Natural killer cell treated with Interleukin-12 subunit alpha and Interleukin-12 subunit beta and Interleukin-15 and Interleukin-18, amount 100 ng/mL, for 72 hours (primary cell): Measurements from ENCODE around the gene BAIAP3. TPM values are rescaled to one million over a fixed set of nuclear protein-coding genes. Genes with fewer than 3 reads are reported as not detected.
"Not testable (repeated sequence)": the region's sequence is repeated elsewhere in the genome, so short reads cannot be mapped to it uniquely, and the experiment has no call there.

Experiments
- ATAC-seq, 2 donors: fragments of 150-1000 bp; cut with Tn5 transposase in 1 of 2; sonication (Bioruptor Pico), chemical (Tn5 transposase) in 1 of 2; 2 replicates each; pipeline ENCODE4 v1.10.0; 2021
- DNase-seq: peaks from one replicate; pipeline ENCODE4 v3.0.0; 2022; ENCODE audit warnings: low spot score
- H3K27ac Mint-ChIP-seq, 2 donors: 1 replicate in 1 of 2; 2 replicates in 1 of 2; pipeline ENCODE4 v1.8.0; 2022; ENCODE audit warnings: mixed read lengths in 2 of 2, mild to moderate bottlenecking in 1 of 2, moderate library complexity in 1 of 2
- H3K27me3 Mint-ChIP-seq, 2 donors: 1 replicate in 1 of 2; 2 replicates in 1 of 2; pipeline ENCODE4 v1.8.0; 2022; ENCODE audit warnings: mixed read lengths in 2 of 2
- H3K36me3 Mint-ChIP-seq: one replicate; pipeline ENCODE4 v1.8.0; 2022; ENCODE audit warnings: mixed read lengths
- H3K4me1 Mint-ChIP-seq, 2 donors: 1 replicate in 1 of 2; 2 replicates in 1 of 2; pipeline ENCODE4 v1.8.0; 2022; ENCODE audit warnings: low read depth in 2 of 2, mixed read lengths in 2 of 2, mild to moderate bottlenecking in 1 of 2
- H3K4me3 Mint-ChIP-seq: one replicate; pipeline ENCODE4 v1.8.0; 2022; ENCODE audit warnings: mixed read lengths
- H3K9me3 Mint-ChIP-seq: 2 replicates; pipeline ENCODE4 v1.8.0; 2022; ENCODE audit warnings: mixed read lengths
- total RNA-seq, 2 donors: library from RNA; stranded (reverse); gene quantifications; one replicate each; pipeline ENCODE4 v1.2.3, GENCODE V29; 2022

Gene BAIAP3
- total RNA-seq, 2 donors from 2014 or later, result 0.17 to 0.31 TPM

- ATAC-seq, result not testable (repeated sequence)
- peaks cover 15 to 18% of the 10 kb centered on the region in 2 donors for H3K27me3 Mint-ChIP-seq
Measured at GRCh38 chr16:1292808-1293207, 40.6 kb upstream of the BAIAP3 start.

GRCh38 chr16:1293921-1294656 lies 39.4 kb upstream of the BAIAP3 start:
- no peak overlapping the region for H3K4me3 Mint-ChIP-seq
- peaks cover 14 to 18% of the 10 kb centered on the region in 2 donors for H3K27me3 Mint-ChIP-seq
- ATAC-seq (no peak), DNase-seq (no peak)
- no peak overlapping the region for H3K27ac Mint-ChIP-seq
- H3K9me3 Mint-ChIP-seq, result no peaks in the 10 kb centered on the region
- no peaks in the 10 kb centered on the region for H3K36me3 Mint-ChIP-seq
- H3K4me1 Mint-ChIP-seq, result peaks cover 0 to 5% of the 10 kb centered on the region in 2 donors

More at GRCh38 chr16:1292808-1293207, 40.6 kb upstream of the BAIAP3 start:
- H3K27ac Mint-ChIP-seq, H3K36me3 Mint-ChIP-seq, H3K4me1 Mint-ChIP-seq, H3K9me3 Mint-ChIP-seq, H3K4me3 Mint-ChIP-seq, DNase-seq: not testable (repeated sequence)

GRCh38 chr16:1295465-1295864 lies 38.0 kb upstream of the BAIAP3 start:
- Mint-ChIP-seq H3K4me3 (no peak overlapping the region), H3K27me3 (peaks cover 12 to 18% of the 10 kb centered on the region in 2 donors), H3K27ac (no peak overlapping the region), H3K36me3 (no peaks in the 10 kb centered on the region), H3K4me1 (peaks cover 0 to 5% of the 10 kb centered on the region in 2 donors), H3K9me3 (no peaks in the 10 kb centered on the region)
- ATAC-seq (no peak), DNase-seq (no peak)

GRCh38 chr16:1296688-1297017 lies 36.8 kb upstream of the BAIAP3 start:
- peaks cover 12 to 18% of the 10 kb centered on the region in 2 donors for H3K27me3 Mint-ChIP-seq
- not testable (repeated sequence) for ATAC-seq, H3K36me3 Mint-ChIP-seq, H3K27ac Mint-ChIP-seq, H3K9me3 Mint-ChIP-seq, H3K4me1 Mint-ChIP-seq, DNase-seq, H3K4me3 Mint-ChIP-seq

- no peaks in the 10 kb centered on the region for H3K9me3 Mint-ChIP-seq
- ATAC-seq (no peak), DNase-seq (no peak)
- H3K27ac Mint-ChIP-seq, result no peak overlapping the region
- H3K4me1 Mint-ChIP-seq, result peaks cover 5% of the 10 kb centered on the region in 2 donors
- no peak overlapping the region for H3K4me3 Mint-ChIP-seq
- H3K27me3 Mint-ChIP-seq, result peaks cover 12 to 18% of the 10 kb centered on the region in 2 donors
- H3K36me3 Mint-ChIP-seq, result no peaks in the 10 kb centered on the region
Measured at GRCh38 chr16:1297018-1297696, 36.3 kb upstream of the BAIAP3 start.

GRCh38 chr16:1298406-1298805 lies 35.0 kb upstream of the BAIAP3 start:
- no peak for ATAC-seq
- peaks cover 12 to 18% of the 10 kb centered on the region in 2 donors for H3K27me3 Mint-ChIP-seq
- DNase-seq, result no peak
- no peaks in the 10 kb centered on the region for H3K9me3 Mint-ChIP-seq
- H3K4me3 Mint-ChIP-seq, result no peak overlapping the region
- no peaks in the 10 kb centered on the region for H3K36me3 Mint-ChIP-seq
- H3K4me1 Mint-ChIP-seq, result peaks cover 5% of the 10 kb centered on the region in 2 donors
- H3K27ac Mint-ChIP-seq, result no peak overlapping the region

- H3K9me3 Mint-ChIP-seq, result no peaks in the 10 kb centered on the region
- H3K4me3 Mint-ChIP-seq, result no peak overlapping the region
- DNase-seq (no peak), ATAC-seq (no peak)
- H3K27ac Mint-ChIP-seq, result no peak overlapping the region
- H3K36me3 Mint-ChIP-seq, result no peaks in the 10 kb centered on the region
- H3K4me1 Mint-ChIP-seq, result peaks cover 5 to 10% of the 10 kb centered on the region in 2 donors
- H3K27me3 Mint-ChIP-seq, result peaks cover 8 to 13% of the 10 kb centered on the region in 2 donors
Measured at GRCh38 chr16:1299012-1299867, 34.2 kb upstream of the BAIAP3 start.

GRCh38 chr16:1299868-1300203 lies 33.6 kb upstream of the BAIAP3 start:
- Mint-ChIP-seq H3K36me3 (no peaks in the 10 kb centered on the region), H3K4me1 (peaks cover 7 to 12% of the 10 kb centered on the region in 2 donors), H3K27ac (no peak overlapping the region), H3K9me3 (no peaks in the 10 kb centered on the region), H3K27me3 (peaks cover 4 to 8% of the 10 kb centered on the region in 2 donors), H3K4me3 (no peak overlapping the region)
- ATAC-seq (no peak), DNase-seq (no peak)

- no peak overlapping the region for H3K4me3 Mint-ChIP-seq
- H3K9me3 Mint-ChIP-seq, result no peaks in the 10 kb centered on the region
- ATAC-seq, result peak; percentile 78 to 88
- peak; percentile 84 for DNase-seq
- no peak overlapping the region for H3K27ac Mint-ChIP-seq
- no peaks in the 10 kb centered on the region for H3K36me3 Mint-ChIP-seq
- H3K27me3 Mint-ChIP-seq, result peaks cover 4 to 8% of the 10 kb centered on the region in 2 donors
- H3K4me1 Mint-ChIP-seq, result peaks cover 7 to 12% of the 10 kb centered on the region in 2 donors
Measured at GRCh38 chr16:1300664-1301476, 32.6 kb upstream of the BAIAP3 start.

GRCh38 chr16:1301562-1301961 lies 31.9 kb upstream of the BAIAP3 start:
- Mint-ChIP-seq H3K27me3 (peaks cover 4 to 7% of the 10 kb centered on the region in 2 donors), H3K27ac (peak overlapping the region in 1 of 2 donors; percentile 72), H3K9me3 (no peaks in the 10 kb centered on the region), H3K4me3 (peak overlapping the region; percentile 1), H3K36me3 (no peaks in the 10 kb centered on the region), H3K4me1 (peaks cover 7 to 12% of the 10 kb centered on the region in 2 donors)
- DNase-seq, result no peak
- ATAC-seq, result no peak

- ATAC-seq (no peak), DNase-seq (no peak)
- Mint-ChIP-seq H3K36me3 (peaks cover 7% of the 10 kb centered on the region), H3K4me1 (peaks cover 23 to 25% of the 10 kb centered on the region in 2 donors), H3K27me3 (no peaks in the 10 kb centered on the region), H3K9me3 (no peaks in the 10 kb centered on the region), H3K27ac (no peak overlapping the region), H3K4me3 (no peak overlapping the region)
Measured at GRCh38 chr16:1305823-1306222, 27.6 kb upstream of the BAIAP3 start.

- Mint-ChIP-seq H3K9me3 (no peaks in the 10 kb centered on the region), H3K4me1 (peaks cover 26 to 28% of the 10 kb centered on the region in 2 donors), H3K27me3 (no peaks in the 10 kb centered on the region), H3K4me3 (no peak overlapping the region), H3K36me3 (peaks cover 7% of the 10 kb centered on the region), H3K27ac (peak overlapping the region in 1 of 2 donors; percentile 28)
- ATAC-seq (no peak), DNase-seq (no peak)
Measured at GRCh38 chr16:1306334-1306733, 27.1 kb upstream of the BAIAP3 start.
